HG03460 (cell line): ENCODE measurements around the gene MRGPRX4.

Source experiments
- ATAC-seq: cut with Tn5 transposase; IDR thresholded peaks from one replicate; pipeline ENCODE4 v1.9.1; 2021; ENCODE audit not compliant: unreplicated experiment

The MRGPRX4 gene

DNA sequence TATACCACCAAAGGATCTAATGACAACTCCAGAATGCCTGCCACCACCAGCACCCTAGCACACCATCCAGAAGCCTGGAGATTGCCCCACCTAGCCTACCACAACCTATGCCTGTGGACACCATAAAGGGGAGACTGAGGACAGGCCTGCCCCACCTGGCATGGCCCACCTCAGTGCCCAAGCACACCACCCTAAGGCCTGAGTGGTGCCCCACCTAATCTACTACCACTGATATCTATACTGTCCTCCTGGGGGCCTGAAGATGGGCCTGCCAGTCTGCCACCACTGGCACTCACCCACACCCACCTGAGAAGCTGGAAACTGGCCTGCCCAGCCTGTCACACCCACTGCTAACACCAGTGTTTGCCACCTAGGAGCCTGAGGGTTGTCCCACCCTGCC is 32.1 kb downstream of the MRGPRX4 start:
- ATAC-seq, result no peak

DNA sequence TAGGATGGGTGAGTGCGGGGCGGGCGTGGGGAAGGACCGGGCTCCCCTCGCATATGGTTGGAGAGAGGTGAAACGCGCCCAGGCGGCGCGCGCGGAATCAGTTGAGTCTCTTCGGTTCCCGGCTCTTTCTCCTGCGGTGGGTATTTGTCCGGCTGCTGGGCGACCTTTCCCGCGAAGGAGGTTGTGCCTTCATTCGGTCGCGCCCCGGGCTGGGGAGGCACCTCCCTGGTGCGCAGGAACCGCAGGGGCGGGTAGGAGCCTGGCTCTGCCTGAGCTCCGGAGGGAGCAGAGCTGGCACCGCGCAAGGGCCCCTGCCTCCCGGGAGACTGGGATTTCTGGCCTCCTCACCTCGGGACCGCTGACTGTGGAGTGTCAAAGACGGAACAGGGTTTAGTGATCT is 36.4 kb downstream of the MRGPRX4 start:
- no peak for ATAC-seq

DNA sequence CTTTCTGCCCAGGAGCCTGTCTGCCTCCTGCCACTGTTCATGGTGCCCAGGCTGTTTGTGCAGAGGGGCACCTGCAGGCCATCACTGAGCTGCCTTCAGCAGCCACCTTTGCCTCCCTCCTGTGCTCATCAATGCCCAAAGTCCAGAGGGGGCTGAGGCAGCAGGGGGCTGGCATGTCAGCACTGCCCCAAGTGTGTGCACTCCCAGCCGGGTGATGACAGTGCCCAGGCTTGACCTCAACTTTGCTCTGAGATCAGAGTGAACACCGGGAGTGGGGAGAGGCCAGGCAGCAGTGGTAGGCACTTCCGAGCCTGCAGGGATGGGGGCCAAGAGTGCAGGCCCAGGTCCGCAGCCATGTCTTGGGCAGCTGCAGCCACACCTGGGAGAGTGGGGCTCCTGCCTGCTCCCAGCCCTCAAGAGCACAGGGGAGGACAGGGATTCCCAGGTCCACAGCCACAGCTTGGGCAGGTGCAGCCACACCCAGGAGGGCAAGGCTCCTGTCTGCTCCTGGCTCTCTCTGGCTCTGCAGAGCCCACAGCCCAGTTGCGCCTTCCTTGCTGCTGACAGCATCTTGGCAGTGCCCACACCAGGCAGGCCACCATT is 48.7 kb downstream of the MRGPRX4 start:
- no peak for ATAC-seq

DNA sequence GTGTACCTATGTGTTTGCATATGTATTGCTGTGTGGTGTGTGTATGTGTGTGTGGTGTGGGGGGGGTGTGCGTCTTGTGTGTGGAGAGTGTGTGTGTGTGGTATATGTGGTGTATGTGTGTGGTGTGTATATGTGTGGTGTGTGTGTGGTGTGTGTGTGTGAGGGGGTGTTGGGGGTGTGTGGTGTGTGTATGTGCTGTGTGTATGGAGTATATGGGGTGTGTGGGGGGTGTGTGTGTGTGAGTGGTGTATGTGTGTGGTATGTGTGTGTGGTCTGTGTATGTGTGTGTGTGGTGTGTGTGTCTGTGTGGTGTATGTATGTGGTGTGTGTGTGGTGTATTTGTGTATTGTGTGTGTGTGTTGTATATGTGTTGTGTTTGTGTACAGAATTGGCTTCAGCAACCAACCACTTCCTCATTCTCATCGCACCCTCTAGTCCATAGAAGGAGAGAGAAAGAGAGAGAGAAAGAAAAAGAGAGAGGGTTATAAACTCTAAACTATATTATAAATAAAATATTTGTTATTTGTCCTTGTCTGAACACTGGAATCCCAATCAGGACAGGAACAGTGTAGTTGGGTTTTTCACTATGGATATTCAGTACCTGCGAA is 50.3 kb downstream of the MRGPRX4 start:
- ATAC-seq, result no peak
